ENCODE results near the gene FTSJ1. TPM values are rescaled to one million over a fixed set of nuclear protein-coding genes. Genes with fewer than 3 reads are reported as not detected.

FTSJ1 gene
- total and polyA plus RNA-seq, 4 donors, result 13.3 to 21.8 (median 17.0) TPM

DNA sequence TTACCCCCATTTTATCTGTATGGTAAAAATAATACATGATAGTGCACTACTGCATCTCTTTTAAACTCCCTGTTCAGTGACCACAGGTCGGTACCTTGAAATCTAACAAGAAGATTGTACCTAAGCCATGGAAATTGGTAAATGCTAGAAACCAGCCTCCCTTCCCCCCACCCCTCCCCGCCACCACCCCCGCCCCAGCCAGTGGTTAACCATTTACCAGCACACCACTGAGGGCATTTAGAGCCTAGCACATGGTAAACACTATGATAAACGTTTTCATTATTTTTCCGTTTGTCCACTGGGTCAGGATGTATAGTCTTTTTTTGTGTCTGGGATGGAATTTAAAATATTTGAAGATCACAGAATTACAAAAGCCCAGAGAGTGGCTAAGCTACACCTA is 703 bp upstream of the FTSJ1 start:
- Histone ChIP-seq H3K4me3 (ENCODE audit: low read depth in 1 of 3, low read length in 3 of 3) (peak overlapping the region; percentile 73 to 90 (median 83)), H3K27me3 (ENCODE audit: control insufficient read depth in 4 of 4, insufficient read depth in 4 of 4, low read length in 3 of 4) (no peaks in the 10 kb centered on the region), H3K27ac (ENCODE audit: low read depth in 1 of 2, low read length in 2 of 2) (peak overlapping the region; percentile 77 to 78), H3K9ac (ENCODE audit: low read depth in 1 of 2, low read length in 2 of 2) (peak overlapping the region; percentile 53 to 71), H3K36me3 (ENCODE audit: control insufficient read depth in 4 of 4, insufficient read depth in 3 of 4, low read depth in 1 of 4, low read length in 3 of 4) (peaks cover 0 to 3% (median 0%) of the 10 kb centered on the region in 4 donors), H3K9me3 (ENCODE audit: control insufficient read depth in 4 of 4, low read length in 3 of 4) (no peaks in the 10 kb centered on the region), H3K4me1 (ENCODE audit: control insufficient read depth in 4 of 4, insufficient read depth in 4 of 4, low read length in 3 of 4) (peaks cover 0 to 9% (median 6%) of the 10 kb centered on the region in 4 donors)
- 2% methylated on average over 5 of the region's 5 CpGs for WGBS
- TF ChIP-seq EGR1 (IDR thresholded peaks at IDR 0.05; ENCODE audit: low read depth in 2 of 2), result no peak
- TF ChIP-seq FOXA1 (IDR thresholded peaks at IDR 0.05), result no peak
- TF ChIP-seq REST (IDR thresholded peaks at IDR 0.05), result no peak
- no peak for TF ChIP-seq RXRA (IDR thresholded peaks at IDR 0.05)
- TF ChIP-seq HNF4A (conservative IDR thresholded peaks at IDR 0.05), result no peak
- TF ChIP-seq TAF1 (conservative IDR thresholded peaks at IDR 0.05), result no peak
- TF ChIP-seq FOXA2 (IDR thresholded peaks at IDR 0.05), result no peak
- TF ChIP-seq, protein P1, sequence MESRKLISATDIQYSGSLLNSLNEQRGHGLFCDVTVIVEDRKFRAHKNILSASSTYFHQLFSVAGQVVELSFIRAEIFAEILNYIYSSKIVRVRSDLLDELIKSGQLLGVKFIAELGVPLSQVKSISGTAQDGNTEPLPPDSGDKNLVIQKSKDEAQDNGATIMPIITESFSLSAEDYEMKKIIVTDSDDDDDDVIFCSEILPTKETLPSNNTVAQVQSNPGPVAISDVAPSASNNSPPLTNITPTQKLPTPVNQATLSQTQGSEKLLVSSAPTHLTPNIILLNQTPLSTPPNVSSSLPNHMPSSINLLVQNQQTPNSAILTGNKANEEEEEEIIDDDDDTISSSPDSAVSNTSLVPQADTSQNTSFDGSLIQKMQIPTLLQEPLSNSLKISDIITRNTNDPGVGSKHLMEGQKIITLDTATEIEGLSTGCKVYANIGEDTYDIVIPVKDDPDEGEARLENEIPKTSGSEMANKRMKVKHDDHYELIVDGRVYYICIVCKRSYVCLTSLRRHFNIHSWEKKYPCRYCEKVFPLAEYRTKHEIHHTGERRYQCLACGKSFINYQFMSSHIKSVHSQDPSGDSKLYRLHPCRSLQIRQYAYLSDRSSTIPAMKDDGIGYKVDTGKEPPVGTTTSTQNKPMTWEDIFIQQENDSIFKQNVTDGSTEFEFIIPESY (IDR thresholded peaks at IDR 0.05), result no peak
- TF ChIP-seq MAX (IDR thresholded peaks at IDR 0.05), result no peak
- DNase-seq (ENCODE audit: low spot score), result no peak

GRCh38 chrX:48476919-48477318 is 920 bp downstream of the FTSJ1 start:
- no peaks in the 10 kb centered on the region for H3K27me3 ChIP-seq (ENCODE audit: control insufficient read depth in 4 of 4, insufficient read depth in 4 of 4, low read length in 3 of 4)
- H3K4me1 ChIP-seq (ENCODE audit: control insufficient read depth in 4 of 4, insufficient read depth in 4 of 4, low read length in 3 of 4), result peaks cover 0 to 9% (median 6%) of the 10 kb centered on the region in 4 donors
- H3K9me3 ChIP-seq (ENCODE audit: control insufficient read depth in 4 of 4, low read length in 3 of 4), result no peaks in the 10 kb centered on the region
- H3K36me3 ChIP-seq (ENCODE audit: control insufficient read depth in 4 of 4, insufficient read depth in 3 of 4, low read depth in 1 of 4, low read length in 3 of 4), result peaks cover 0 to 10% (median 6%) of the 10 kb centered on the region in 4 donors
- WGBS, result 71% methylated on average over 4 of the region's 4 CpGs
- TF ChIP-seq HNF4A (conservative IDR thresholded peaks at IDR 0.05) (no peak), RAD21 (IDR thresholded peaks at IDR 0.05) (no peak), MAX (IDR thresholded peaks at IDR 0.05) (no peak), JUND (IDR thresholded peaks at IDR 0.05) (no peak), SP1 (IDR thresholded peaks at IDR 0.05) (no peak), NR2F2 (IDR thresholded peaks at IDR 0.05) (no peak), TAF1 (conservative IDR thresholded peaks at IDR 0.05) (no peak), REST (IDR thresholded peaks at IDR 0.05) (no peak), FOXA2 (IDR thresholded peaks at IDR 0.05) (no peak), EGR1 (IDR thresholded peaks at IDR 0.05; ENCODE audit: low read depth in 2 of 2) (no peak), FOXA1 (IDR thresholded peaks at IDR 0.05) (no peak), HNF4G (IDR thresholded peaks at IDR 0.05) (no peak), YY1 (IDR thresholded peaks at IDR 0.05) (no peak), GABPA (IDR thresholded peaks at IDR 0.05 in 1 of 2, conservative IDR thresholded peaks at IDR 0.05 in 1 of 2) (no peak)
- TF ChIP-seq, protein P1 (IDR thresholded peaks at IDR 0.05), result no peak
- H3K4me3 ChIP-seq (ENCODE audit: low read depth in 1 of 3, low read length in 3 of 3), result peak overlapping the region; percentile 20 to 90 (median 73)
- no peak for DNase-seq (ENCODE audit: low spot score)
- no peak overlapping the region for H3K27ac ChIP-seq (ENCODE audit: low read depth in 1 of 2, low read length in 2 of 2)
- peak overlapping the region in 1 of 2 donors; percentile 22 for H3K9ac ChIP-seq (ENCODE audit: low read depth in 1 of 2, low read length in 2 of 2)

All from liver (tissue), 9 donors.